H1 (cell line): ENCODE results near the gene PYCARD. TPM values are rescaled to one million over a fixed set of nuclear protein-coding genes. Genes with fewer than 3 reads are reported as not detected.
A peak's percentile ranks its signal among the peaks of the same experiment; 100 is the strongest.

Experiments
- CTCF ChIA-PET: fragments of 300-600 bp; sonication (Branson Sonifier 250); formaldehyde crosslinking; loops from one replicate; lab custom pipeline; 2021; ENCODE audit not compliant: partially characterized antibody; lab: Charles Lee
- POLR2A ChIA-PET: fragments of 300-600 bp; sonication (Branson Sonifier 250); formaldehyde crosslinking; loops from one replicate; lab custom pipeline; 2021; ENCODE audit warnings: inconsistent platforms; ENCODE audit not compliant: partially characterized antibody; lab: Charles Lee
- DNase-seq, 2 experiments: peaks; one replicate each; pipeline versions ENCODE4 v3.0.0 to v3.0.0-alpha.2; 2010 to 2022; ENCODE audit warnings: low spot score in 2 of 2, low read depth in 1 of 2, mixed read lengths in 1 of 2
- FAIRE-seq: peaks from 2 replicates; lab custom pipeline; 2011; peaks lifted over from hg19 to GRCh38; lab: Jason Lieb, UNC
- H2AFZ ChIP-seq: 2 replicates; pipeline ENCODE4 v1.8.1; 2012; ENCODE audit warnings: low read length, inconsistent platforms
- H2AK5ac ChIP-seq: 2 replicates; pipeline ENCODE4 v1.6.1; 2013; ENCODE audit warnings: low read depth, low read length
- H2BK120ac ChIP-seq: replicated peaks from 2 replicates; pipeline ENCODE3; 2013; ENCODE audit warnings: low read depth, low read length, inconsistent platforms
- H2BK12ac ChIP-seq: 2 replicates; pipeline ENCODE4 v1.6.1; 2013; ENCODE audit warnings: low read depth, low read length
- H2BK15ac ChIP-seq: 2 replicates; pipeline ENCODE4 v1.6.1; 2013; ENCODE audit warnings: low read length
- H2BK20ac ChIP-seq: 2 replicates; pipeline ENCODE4 v1.6.1; 2013; ENCODE audit warnings: low read length
- H2BK5ac ChIP-seq: 2 replicates; pipeline ENCODE4 v1.6.1; 2013; ENCODE audit warnings: low read depth, low read length
- H3K14ac ChIP-seq: 2 replicates; pipeline ENCODE4 v1.6.1; 2013; ENCODE audit warnings: inconsistent platforms; ENCODE audit not compliant: insufficient read length
- H3K18ac ChIP-seq: 2 replicates; pipeline ENCODE4 v1.6.1; 2013; ENCODE audit warnings: low read length; ENCODE audit errors: extremely low read depth
- H3K23ac ChIP-seq: 2 replicates; pipeline ENCODE4 v1.6.1; 2013; ENCODE audit warnings: inconsistent platforms; ENCODE audit not compliant: insufficient read length
- H3K23me2 ChIP-seq: 2 replicates; pipeline ENCODE4 v1.6.1; 2013; ENCODE audit warnings: low read depth, low read length
- H3K27ac ChIP-seq: 2 replicates; pipeline ENCODE4 v1.6.1; 2011; ENCODE audit warnings: low read depth, low read length, inconsistent platforms
- H3K27me3 ChIP-seq, 4 experiments: replicated peaks in 1 of 4; 1 replicate in 1 of 4; 2 replicates in 3 of 4; pipeline versions ENCODE4 v1.6.1 to v1.8.1; 2011 to 2013; ENCODE audit warnings: low read length in 3 of 4, mild to moderate bottlenecking in 3 of 4, inconsistent platforms in 2 of 4, mixed read lengths in 2 of 4, moderate library complexity in 1 of 4; ENCODE audit not compliant: control insufficient read depth in 3 of 4, insufficient read depth in 3 of 4; ENCODE audit errors: extremely low read depth in 1 of 4
- H3K36me3 ChIP-seq, 4 experiments: 2 replicates each; pipeline versions ENCODE4 v1.6.1 to v1.8.1; 2011 to 2013; ENCODE audit warnings: mild to moderate bottlenecking in 4 of 4, low read length in 3 of 4, moderate library complexity in 2 of 4, control low read depth in 1 of 4, inconsistent platforms in 1 of 4; ENCODE audit not compliant: insufficient read depth in 4 of 4, control insufficient read depth in 2 of 4
- H3K4ac ChIP-seq: replicated peaks from 2 replicates; pipeline ENCODE3; 2013; ENCODE audit warnings: low read length, low read depth, mixed read lengths, inconsistent platforms; ENCODE audit not compliant: insufficient read length
- H3K4me1 ChIP-seq, 4 experiments: replicated peaks in 1 of 4; 1 replicate in 1 of 4; 2 replicates in 3 of 4; pipeline versions ENCODE4 v1.6.1 to v1.8.1; 2011 to 2013; ENCODE audit warnings: low read length in 3 of 4, inconsistent platforms in 2 of 4, mixed read lengths in 1 of 4; ENCODE audit not compliant: insufficient read depth in 4 of 4, control insufficient read depth in 3 of 4
- H3K4me2 ChIP-seq, 2 experiments: 2 replicates each; pipeline versions ENCODE4 v1.6.1 to v1.8.1; 2011 to 2013; ENCODE audit warnings: low read depth in 2 of 2, low read length in 2 of 2, control low read depth in 1 of 2, inconsistent platforms in 1 of 2, mild to moderate bottlenecking in 1 of 2; ENCODE audit not compliant: insufficient read depth in 1 of 2
- H3K4me3 ChIP-seq, 4 experiments: fragments of 200-600, 300-600 bp in 1 of 4; sonication (generic), shearing (Covaris generic), sonication (Bioruptor Twin) in 1 of 4; 2 replicates each; pipeline versions ENCODE4 v1.5.1 to v1.8.1; 2011 to 2016; ENCODE audit warnings: low read length in 4 of 4, low read depth in 3 of 4, control low read depth in 2 of 4, inconsistent platforms in 2 of 4, mild to moderate bottlenecking in 2 of 4, mixed read lengths in 1 of 4, moderate library complexity in 1 of 4; ENCODE audit not compliant: insufficient read depth in 2 of 4; ENCODE audit errors: extremely low read depth in 1 of 4
- H3K56ac ChIP-seq: replicated peaks from 2 replicates; pipeline ENCODE3; 2013; ENCODE audit warnings: low read depth, mild to moderate bottlenecking, mixed read lengths, low read length, inconsistent platforms; ENCODE audit not compliant: insufficient read length
- H3K79me1 ChIP-seq: 2 replicates; pipeline ENCODE4 v1.6.1; 2013; ENCODE audit warnings: low read depth, low read length, control low read depth
- H3K79me2 ChIP-seq, 2 experiments: 2 replicates each; pipeline versions ENCODE4 v1.6.1 to v1.8.1; 2012 to 2013; ENCODE audit warnings: low read length in 2 of 2, mild to moderate bottlenecking in 2 of 2, inconsistent platforms in 1 of 2; ENCODE audit not compliant: insufficient read depth in 2 of 2, control insufficient read depth in 1 of 2
- H3K9ac ChIP-seq, 4 experiments: replicated peaks in 1 of 4; 1 replicate in 1 of 4; 2 replicates in 3 of 4; pipeline versions ENCODE4 v1.6.1 to v1.8.1; 2011 to 2013; ENCODE audit warnings: low read depth in 3 of 4, low read length in 3 of 4, control low read depth in 2 of 4, mild to moderate bottlenecking in 2 of 4, moderate library complexity in 2 of 4, inconsistent platforms in 1 of 4; ENCODE audit errors: extremely low read depth in 1 of 4
- H3K9me3 ChIP-seq, 2 experiments: 2 replicates each; pipeline versions ENCODE4 v1.6.1 to v1.8.1; 2012 to 2013; ENCODE audit warnings: mild to moderate bottlenecking in 2 of 2, moderate library complexity in 2 of 2, control low read depth in 1 of 2, inconsistent platforms in 1 of 2, low read depth in 1 of 2, low read length in 1 of 2, mixed read lengths in 1 of 2; ENCODE audit not compliant: insufficient read depth in 2 of 2
- H4K20me1 ChIP-seq, 2 experiments: replicated peaks in 1 of 2; 2 replicates each; pipeline versions ENCODE3 to v1.8.1; 2011 to 2013; ENCODE audit warnings: inconsistent platforms in 2 of 2, low read length in 2 of 2, mild to moderate bottlenecking in 1 of 2; ENCODE audit not compliant: insufficient read depth in 2 of 2, control insufficient read depth in 1 of 2
- H4K5ac ChIP-seq: 2 replicates; pipeline ENCODE4 v1.6.1; 2013; ENCODE audit warnings: low read length, low read depth, mixed read lengths, inconsistent platforms; ENCODE audit not compliant: insufficient read length
- H4K8ac ChIP-seq: 2 replicates; pipeline ENCODE4 v1.8.0; 2013; ENCODE audit warnings: mild to moderate bottlenecking, moderate library complexity, low read length, inconsistent platforms; ENCODE audit not compliant: insufficient read depth; ENCODE audit errors: extremely low read depth
- H4K91ac ChIP-seq: replicated peaks from 2 replicates; pipeline ENCODE3; 2013; ENCODE audit warnings: low read length, mixed read lengths, inconsistent platforms; ENCODE audit not compliant: insufficient read length
- ASH2L ChIP-seq: fragments of 200-600, 300-600 bp; sonication (generic); IDR thresholded peaks from one replicate; pipeline ENCODE4 v1.7.1; 2017; ENCODE audit warnings: low read length
- CREB1 ChIP-seq: IDR thresholded peaks from 2 replicates; pipeline ENCODE4 v1.6.1; 2012; ENCODE audit warnings: inconsistent platforms
- E2F6 ChIP-seq: IDR thresholded peaks from 2 replicates; pipeline ENCODE4 v1.6.1; 2012; ENCODE audit warnings: inconsistent platforms
- EZH2 ChIP-seq: fragments of 200-600 bp; sonication (generic); IDR thresholded peaks from 2 replicates; pipeline ENCODE4 v1.7.1; 2012; ENCODE audit warnings: low read depth, mild to moderate bottlenecking, moderate library complexity, low read length, inconsistent platforms; ENCODE audit not compliant: severe bottlenecking
- GABPA ChIP-seq: IDR thresholded peaks from 2 replicates; pipeline ENCODE4 v1.6.1; 2011; ENCODE audit warnings: mild to moderate bottlenecking, low read length, moderate library complexity, borderline replicate concordance; ENCODE audit not compliant: insufficient read depth
- GTF2F1 ChIP-seq: IDR thresholded peaks from 2 replicates; pipeline ENCODE4 v1.6.1; 2012; ENCODE audit warnings: low read depth, low read length, improper control_type of control experiment, borderline replicate concordance
- HDAC2 ChIP-seq, 2 experiments: fragments of 300-600 bp in 1 of 2; sonication (generic) in 1 of 2; IDR thresholded peaks; 2 replicates each; pipeline ENCODE4 v1.6.1; 2011 to 2012; ENCODE audit warnings: low read depth in 2 of 2, low read length in 2 of 2, mild to moderate bottlenecking in 2 of 2, moderate library complexity in 2 of 2, borderline replicate concordance in 1 of 2, inconsistent platforms in 1 of 2
- KDM4A ChIP-seq: IDR thresholded peaks from one replicate; pipeline ENCODE4 v1.7.1; 2012; ENCODE audit warnings: low read depth, mild to moderate bottlenecking, moderate library complexity, low read length, inconsistent platforms; ENCODE audit not compliant: severe bottlenecking
- MAX ChIP-seq: IDR thresholded peaks from 2 replicates; pipeline ENCODE4 v1.6.1; 2012; ENCODE audit warnings: inconsistent platforms
- YY1 ChIP-seq: IDR thresholded peaks from 2 replicates; pipeline ENCODE4 v1.6.1; 2011; ENCODE audit warnings: low read depth, mild to moderate bottlenecking, low read length
- WGBS, 2 experiments: shearing (Covaris generic) in 1 of 2; methylation state at CpG; one replicate each; pipeline versions ENCODE4 v1.1.6 to v1.1.7; 2013 to 2015; ENCODE audit warnings: low lambda C conversion rate in 2 of 2, mixed read lengths in 2 of 2, inconsistent platforms in 1 of 2, low coverage in 1 of 2, missing lambda C conversion rate in 1 of 2; ENCODE audit not compliant: insufficient replicate concordance in 2 of 2, insufficient coverage in 1 of 2, insufficient read length in 1 of 2; ENCODE audit errors: extremely low coverage in 1 of 2, missing lambda C conversion rate in 1 of 2; 5-methylcytosine and 5-hydroxymethylcytosine counted together
- polyA plus RNA-seq, 7 experiments: library from polyadenylated mRNA; depleted of rRNA in 3 of 7; stranded (reverse) in 5 of 7; unstranded in 2 of 7; fragments of >200 nt in 5 of 7; fragments of 200-250 nt in 2 of 7; gene quantifications; 1 replicate in 5 of 7; 2 replicates in 1 of 7; 4 replicates in 1 of 7; pipeline versions ENCODE4 v1.2.1 to v1.2.3, GENCODE V29; 2011 to 2013; ENCODE audit warnings: missing spikeins in 2 of 7, mixed read lengths in 2 of 7
- total RNA-seq: library from RNA; stranded (reverse); fragmentation: NEBNext Ultra II Directional; extraction: Animal tissue kit (Norgen Biotek cat#: 25700); gene quantifications from 2 replicates; pipeline ENCODE4 v1.2.1, GENCODE V29; 2021

Gene PYCARD
- total and polyA plus RNA-seq, 2 of the 8 experiments (the other 6 are each of a cell fraction or from before 2014, with no cell fraction given) = 29.9 to 77.9 TPM

DNA sequence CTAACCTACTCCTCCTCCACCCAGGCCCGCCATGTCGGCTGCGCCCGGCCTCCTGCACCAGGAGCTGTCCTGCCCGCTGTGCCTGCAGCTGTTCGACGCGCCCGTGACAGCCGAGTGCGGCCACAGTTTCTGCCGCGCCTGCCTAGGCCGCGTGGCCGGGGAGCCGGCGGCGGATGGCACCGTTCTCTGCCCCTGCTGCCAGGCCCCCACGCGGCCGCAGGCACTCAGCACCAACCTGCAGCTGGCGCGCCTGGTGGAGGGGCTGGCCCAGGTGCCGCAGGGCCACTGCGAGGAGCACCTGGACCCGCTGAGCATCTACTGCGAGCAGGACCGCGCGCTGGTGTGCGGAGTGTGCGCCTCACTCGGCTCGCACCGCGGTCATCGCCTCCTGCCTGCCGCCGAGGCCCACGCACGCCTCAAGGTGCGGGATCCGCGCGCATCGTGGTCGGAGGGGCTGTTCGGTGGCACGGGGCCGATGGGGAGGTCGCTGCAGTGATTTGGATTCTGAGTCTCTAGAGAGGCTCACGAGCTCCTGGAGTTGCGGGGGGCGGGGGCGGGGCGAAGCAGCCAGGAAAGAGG is 12.2 kb upstream of the PYCARD start:
- no peaks in the 10 kb centered on the region for H3K36me3 ChIP-seq
- H2AFZ ChIP-seq = no peak overlapping the region
- H3K4me3 ChIP-seq = peak overlapping the region; percentile 30 to 74 (median 59)
- H2BK5ac ChIP-seq = peak overlapping the region; percentile 83; the same call in 1 of the 2 replicates
- H3K56ac ChIP-seq = peak overlapping the region; percentile 92
- peaks cover 19% of the 10 kb centered on the region for H3K23me2 ChIP-seq
- peak overlapping the region; percentile 78 for H3K14ac ChIP-seq
- H4K8ac ChIP-seq = peak overlapping the region; percentile 93
- no peak overlapping the region for H3K27ac ChIP-seq
- peaks cover 0 to 33% (median 20%) of the 10 kb centered on the region in 4 experiments; a peak in 6 of 7 replicates for H3K4me1 ChIP-seq
- peak overlapping the region; percentile 96 for H3K4ac ChIP-seq
- H3K27me3 ChIP-seq = peaks cover 8 to 21% (median 19%) of the 10 kb centered on the region in 4 experiments
- TF ChIP-seq GABPA (0 out of 2 replicates have a peak, but pooled peaks have one; percentile 39), EZH2 (no peak), YY1 (peak; percentile 31; the same call in 1 of the 2 replicates), E2F6 (peak; percentile 71), ASH2L (peak; percentile 87), CREB1 (no peak; the same call in 1 of the 2 replicates), HDAC2 (IDR thresholded peaks at IDR 0.05; ENCODE audit: borderline replicate concordance in 1 of 2, low read depth in 2 of 2, low read length in 2 of 2) (peak in 1 of 2 experiments; percentile 71; a peak in 2 of 4 replicates), GTF2F1 (no peak), KDM4A (peak; percentile 64), MAX (peak; percentile 89)
- TF ChIP-seq, all 59 proteins: peak for 7
- H2BK15ac ChIP-seq = peak overlapping the region; percentile 95; the same call in 1 of the 2 replicates
- H2AK5ac ChIP-seq = no peak overlapping the region
- H4K5ac ChIP-seq = peak overlapping the region; percentile 96
- H3K4me2 ChIP-seq = peak overlapping the region; percentile 79 to 92
- H3K9me3 ChIP-seq = no peaks in the 10 kb centered on the region
- peak overlapping the region; percentile 99 for H4K91ac ChIP-seq
- DNase-seq (peak in 1 of 2 experiments; percentile 71), FAIRE-seq (no peak)
- H3K23ac ChIP-seq = no peak overlapping the region
- WGBS, 2 experiments = 2% methylated on average over 54 of the region's 58 CpGs; no CpG with 5 or more reads in 1 of the 2 experiments
- peak overlapping the region; percentile 87 for H2BK120ac ChIP-seq
- H3K79me2 ChIP-seq = no peaks in the 10 kb centered on the region
- peak overlapping the region; percentile 4 to 71 (median 30); a peak in 5 of 7 replicates for H3K9ac ChIP-seq
- H4K20me1 ChIP-seq = no peaks in the 10 kb centered on the region
- no peak overlapping the region for H2BK20ac ChIP-seq
- peak overlapping the region; percentile 99; the same call in 1 of the 2 replicates for H2BK12ac ChIP-seq
- H3K18ac ChIP-seq = peak overlapping the region; percentile 97
- ChIA-PET CTCF (interaction anchor here (0.5 to 2.3 kb wide), 13 partner anchors 25 to 245 kb away, joined by 3 to 9 read pairs (median 3); no protein-coding TSS in a partner anchor), POLR2A (interaction anchor here (0.6 to 24.0 kb wide), 15 partner anchors 18 to 497 kb away, joined by 3 to 430 read pairs (median 5); partner anchors contain the start of genes FUS and PYCARD)
- H3K79me1 ChIP-seq = no peaks in the 10 kb centered on the region
